Measurements from ENCODE around the gene ASCC3.

DNA sequence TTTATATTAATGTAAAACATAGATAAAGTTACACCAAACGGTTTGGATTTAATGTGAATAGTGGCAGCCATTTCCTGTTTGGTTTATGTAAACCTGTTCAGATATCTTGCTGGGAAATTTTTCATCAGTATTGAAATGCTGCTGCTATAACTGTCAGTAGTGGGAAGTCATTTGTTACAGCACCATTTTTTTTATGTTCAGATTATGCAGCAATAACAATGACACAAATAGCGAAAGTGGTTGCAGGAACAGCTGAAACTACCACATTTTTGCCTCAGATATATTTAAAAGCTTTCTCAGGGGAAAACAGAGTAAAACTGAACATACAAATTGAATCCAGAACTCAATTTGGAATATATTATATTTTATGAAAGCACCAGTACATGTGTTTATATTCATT is 287.6 kb downstream of the ASCC3 start:
- TF ChIP-seq, protein P1, sequence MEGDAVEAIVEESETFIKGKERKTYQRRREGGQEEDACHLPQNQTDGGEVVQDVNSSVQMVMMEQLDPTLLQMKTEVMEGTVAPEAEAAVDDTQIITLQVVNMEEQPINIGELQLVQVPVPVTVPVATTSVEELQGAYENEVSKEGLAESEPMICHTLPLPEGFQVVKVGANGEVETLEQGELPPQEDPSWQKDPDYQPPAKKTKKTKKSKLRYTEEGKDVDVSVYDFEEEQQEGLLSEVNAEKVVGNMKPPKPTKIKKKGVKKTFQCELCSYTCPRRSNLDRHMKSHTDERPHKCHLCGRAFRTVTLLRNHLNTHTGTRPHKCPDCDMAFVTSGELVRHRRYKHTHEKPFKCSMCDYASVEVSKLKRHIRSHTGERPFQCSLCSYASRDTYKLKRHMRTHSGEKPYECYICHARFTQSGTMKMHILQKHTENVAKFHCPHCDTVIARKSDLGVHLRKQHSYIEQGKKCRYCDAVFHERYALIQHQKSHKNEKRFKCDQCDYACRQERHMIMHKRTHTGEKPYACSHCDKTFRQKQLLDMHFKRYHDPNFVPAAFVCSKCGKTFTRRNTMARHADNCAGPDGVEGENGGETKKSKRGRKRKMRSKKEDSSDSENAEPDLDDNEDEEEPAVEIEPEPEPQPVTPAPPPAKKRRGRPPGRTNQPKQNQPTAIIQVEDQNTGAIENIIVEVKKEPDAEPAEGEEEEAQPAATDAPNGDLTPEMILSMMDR (IDR thresholded peaks at IDR 0.05) = no peak
- TF ChIP-seq POLR2A (IDR thresholded peaks at IDR 0.05) = no peak

All from testis (tissue), 2 donors.